MCF 10A (cell line): ENCODE data around the gene ITGB7. TPM values are rescaled to one million over a fixed set of nuclear protein-coding genes. Genes with fewer than 3 reads are reported as not detected.

ENCODE experiments used
- BruUV-seq: library from RNA; stranded (reverse); fragments of 400-500 nt; replicated peaks from 2 replicates; lab custom pipeline; 2021; lab: Mats Ljungman, UMichigan
- CTCF ChIA-PET: fragments of 300-600 bp; sonication (Branson Sonifier 250); formaldehyde crosslinking; extraction: SDS; loops from one replicate; lab custom pipeline; 2021; ENCODE audit warnings: antibody characterized with exemption, inconsistent platforms; lab: Yijun Ruan, JAX
- POLR2A ChIA-PET: fragments of 300-600, 350-650 bp; sonication (Branson Sonifier 250); formaldehyde crosslinking; extraction: SDS; loops from one replicate; lab custom pipeline; 2020; ENCODE audit warnings: antibody characterized with exemption, inconsistent platforms; lab: Yijun Ruan, JAX
- DNase-seq: peaks from one replicate; pipeline ENCODE4 v3.0.0-alpha.2; 2018; ENCODE audit not compliant: unreplicated experiment
- H3K27ac Mint-ChIP-seq: one replicate; pipeline ENCODE4 v1.8.0; 2022; ENCODE audit warnings: mild to moderate bottlenecking, low read depth, mixed read lengths; ENCODE audit not compliant: unreplicated experiment
- H3K27me3 Mint-ChIP-seq: one replicate; pipeline ENCODE4 v1.8.0; 2022; ENCODE audit warnings: mixed read lengths; ENCODE audit not compliant: insufficient read depth, unreplicated experiment
- H3K36me3 Mint-ChIP-seq: one replicate; pipeline ENCODE4 v1.8.0; 2022; ENCODE audit warnings: mild to moderate bottlenecking, moderate library complexity, mixed read lengths; ENCODE audit not compliant: insufficient read depth, unreplicated experiment
- H3K4me1 Mint-ChIP-seq: one replicate; pipeline ENCODE4 v1.8.0; 2022; ENCODE audit warnings: mixed read lengths; ENCODE audit not compliant: insufficient read depth, unreplicated experiment
- H3K4me3 Mint-ChIP-seq: one replicate; pipeline ENCODE4 v1.8.0; 2022; ENCODE audit warnings: mild to moderate bottlenecking, moderate library complexity, mixed read lengths; ENCODE audit not compliant: unreplicated experiment
- H3K9me3 Mint-ChIP-seq: one replicate; pipeline ENCODE4 v1.8.0; 2022; ENCODE audit warnings: mixed read lengths; ENCODE audit not compliant: unreplicated experiment
- intact Hi-C: fragments of 100-400 bp; cut with micrococcal nuclease; formaldehyde crosslinking; loops from 2 replicates; pipeline ENCODE4 v1.14.1; 2022
- total RNA-seq: library from RNA; stranded (reverse); gene quantifications from 2 replicates; pipeline ENCODE4 v1.2.3, GENCODE V29; 2022
- TF ChIP-seq, protein P1 (sequence below): fragments of 200-600 bp; IDR thresholded peaks from one replicate; pipeline ENCODE4 v1.8.0; 2022; ENCODE audit warnings: antibody characterized with exemption, mild to moderate bottlenecking; ENCODE audit not compliant: unreplicated experiment

ITGB7 gene
- total RNA-seq, 1 experiment from 2014 or later: 1.0 TPM

DNA sequence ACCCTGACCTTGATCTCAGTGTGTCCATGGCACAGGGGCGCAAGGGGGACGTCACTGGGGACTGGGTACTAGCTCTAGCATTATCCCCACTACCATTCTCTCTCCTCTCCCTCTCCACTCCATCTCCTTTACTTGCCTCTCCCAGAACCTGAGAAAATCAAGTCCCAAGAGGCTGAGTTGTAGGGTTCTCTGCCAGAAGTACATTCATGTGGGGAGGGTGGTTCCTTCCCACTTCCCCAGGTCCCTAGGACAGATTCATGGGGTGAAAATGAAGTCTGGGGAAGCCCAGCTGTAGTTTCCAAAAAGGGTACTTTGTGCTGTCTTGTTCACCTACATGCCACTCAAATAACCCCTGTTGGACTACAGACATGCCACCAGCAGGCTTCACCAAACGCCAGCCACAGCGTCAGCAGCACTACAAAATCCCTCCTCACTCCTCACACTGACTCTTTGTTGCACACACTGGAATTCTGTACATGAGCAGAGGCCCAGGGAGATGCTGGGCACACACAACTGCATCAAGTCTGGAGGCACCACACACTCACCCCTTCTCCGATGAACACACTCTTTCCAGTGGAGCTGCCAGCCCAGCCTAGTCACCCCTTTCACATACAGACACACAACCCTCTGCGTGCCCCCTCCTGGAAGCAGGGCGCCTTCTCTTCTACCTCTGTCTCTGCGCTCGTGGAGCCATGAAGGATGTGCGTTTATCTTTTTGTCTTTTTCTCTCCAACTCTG lies 18.0 kb upstream of the ITGB7 start:
- DNase-seq: no peak
- ChIA-PET CTCF (interaction anchor here (0.5 to 1.9 kb wide), 7 partner anchors 9 to 1096 kb away, joined by 3 to 6 read pairs (median 3); a partner anchor contains a TSS), POLR2A (interaction anchor here (0.5 to 1.8 kb wide), 5 partner anchors 19 to 99 kb away, joined by 3 to 6 read pairs (median 3); partner anchors contain the start of genes CSAD and ZNF740)
- TF ChIP-seq, protein P1, sequence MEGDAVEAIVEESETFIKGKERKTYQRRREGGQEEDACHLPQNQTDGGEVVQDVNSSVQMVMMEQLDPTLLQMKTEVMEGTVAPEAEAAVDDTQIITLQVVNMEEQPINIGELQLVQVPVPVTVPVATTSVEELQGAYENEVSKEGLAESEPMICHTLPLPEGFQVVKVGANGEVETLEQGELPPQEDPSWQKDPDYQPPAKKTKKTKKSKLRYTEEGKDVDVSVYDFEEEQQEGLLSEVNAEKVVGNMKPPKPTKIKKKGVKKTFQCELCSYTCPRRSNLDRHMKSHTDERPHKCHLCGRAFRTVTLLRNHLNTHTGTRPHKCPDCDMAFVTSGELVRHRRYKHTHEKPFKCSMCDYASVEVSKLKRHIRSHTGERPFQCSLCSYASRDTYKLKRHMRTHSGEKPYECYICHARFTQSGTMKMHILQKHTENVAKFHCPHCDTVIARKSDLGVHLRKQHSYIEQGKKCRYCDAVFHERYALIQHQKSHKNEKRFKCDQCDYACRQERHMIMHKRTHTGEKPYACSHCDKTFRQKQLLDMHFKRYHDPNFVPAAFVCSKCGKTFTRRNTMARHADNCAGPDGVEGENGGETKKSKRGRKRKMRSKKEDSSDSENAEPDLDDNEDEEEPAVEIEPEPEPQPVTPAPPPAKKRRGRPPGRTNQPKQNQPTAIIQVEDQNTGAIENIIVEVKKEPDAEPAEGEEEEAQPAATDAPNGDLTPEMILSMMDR: no peak
- intact Hi-C loops: no loop called here
- Mint-ChIP-seq H3K27me3 (no peaks in the 10 kb centered on the region), H3K4me3 (no peak overlapping the region), H3K4me1 (peaks cover 62% of the 10 kb centered on the region), H3K27ac (peak overlapping the region; percentile 43), H3K9me3 (no peaks in the 10 kb centered on the region), H3K36me3 (peaks cover 21% of the 10 kb centered on the region)
- no TSS peak for BruUV-seq

DNA sequence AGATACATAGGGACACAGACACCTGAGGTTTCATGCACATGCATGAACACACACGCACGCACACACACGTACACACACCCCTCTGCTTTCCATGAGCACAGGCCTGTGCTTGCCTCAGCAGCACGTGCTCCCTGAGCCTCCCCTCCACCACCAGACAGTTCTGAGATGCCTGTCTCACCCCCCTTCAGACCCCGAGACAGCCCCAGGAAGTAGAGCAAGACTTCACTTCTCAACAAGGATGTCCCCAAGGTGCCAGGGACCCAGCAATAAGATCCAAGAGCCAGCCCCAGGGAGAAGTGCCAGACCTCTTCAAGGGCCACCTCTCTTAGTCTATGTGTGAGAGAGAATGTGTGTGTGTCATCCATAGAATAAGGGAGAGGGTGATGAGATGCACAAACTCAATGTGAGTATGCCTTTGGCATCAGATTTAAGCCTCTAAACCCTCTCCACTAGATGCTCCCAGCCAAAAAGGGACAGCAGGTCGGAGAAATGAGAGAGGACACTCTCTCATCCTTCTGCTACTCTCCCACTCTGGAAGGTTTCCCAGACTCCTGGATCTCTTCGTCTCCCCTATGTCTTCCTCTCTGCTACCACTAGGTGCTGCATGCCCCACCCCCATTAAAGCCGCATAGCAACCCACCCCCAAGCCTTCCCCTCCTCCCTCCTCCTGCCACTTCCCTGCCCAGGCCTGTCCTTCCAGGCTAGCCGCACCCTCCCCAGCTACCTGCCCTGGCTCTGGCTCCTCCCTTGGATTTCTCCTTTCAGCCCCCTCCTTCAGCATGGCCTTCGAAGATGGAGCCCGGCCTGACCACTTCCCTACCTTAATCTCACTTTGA lies 17.2 kb upstream of the ITGB7 start:
- POLR2A ChIA-PET: interaction anchor here (0.5 to 1.8 kb wide), 8 partner anchors 7 to 402 kb away, joined by 3 to 6 read pairs (median 4); partner anchors contain the start of genes CSAD and ZNF740
- Mint-ChIP-seq H3K4me3 (no peak overlapping the region), H3K4me1 (peaks cover 59% of the 10 kb centered on the region), H3K36me3 (peaks cover 23% of the 10 kb centered on the region), H3K27me3 (no peaks in the 10 kb centered on the region), H3K27ac (peak overlapping the region; percentile 43), H3K9me3 (no peaks in the 10 kb centered on the region)
- TF ChIP-seq, protein P1: peak; percentile 27
- DNase-seq: peak; percentile 60
- no TSS peak for BruUV-seq
- intact Hi-C loops: no loop called here
- CTCF ChIA-PET: interaction anchor here (0.5 to 1.9 kb wide), 6 partner anchors 8 to 1096 kb away, joined by 3 to 6 read pairs (median 3); no protein-coding TSS in a partner anchor

GRCh38 chr12:53223389-53224060 lies 16.5 kb upstream of the ITGB7 start:
- Mint-ChIP-seq H3K27me3 (no peaks in the 10 kb centered on the region), H3K27ac (no peak overlapping the region), H3K4me1 (peaks cover 60% of the 10 kb centered on the region), H3K4me3 (no peak overlapping the region), H3K36me3 (peaks cover 27% of the 10 kb centered on the region), H3K9me3 (no peaks in the 10 kb centered on the region)
- TF ChIP-seq, protein P1: no peak
- intact Hi-C loops: no loop called here
- BruUV-seq: no TSS peak
- CTCF ChIA-PET: interaction anchor here (0.6 to 0.8 kb wide), 4 partner anchors 9 to 320 kb away, joined by 3 to 4 read pairs (median 3); no protein-coding TSS in a partner anchor
- DNase-seq: no peak
- POLR2A ChIA-PET: interaction anchor here (0.6 to 1.8 kb wide), 6 partner anchors 8 to 403 kb away, joined by 3 to 8 read pairs (median 4); partner anchors contain the start of genes CSAD and ZNF740
